Lung microvascular endothelial cell (primary cell): ENCODE results near the gene DENND5A. TPM values are rescaled to one million over a fixed set of nuclear protein-coding genes. Genes with fewer than 3 reads are reported as not detected.
"Not testable (repeated sequence)": the region's sequence is repeated elsewhere in the genome, so short reads cannot be mapped to it uniquely, and the experiment has no call there.

ENCODE experiments used
- DNase-seq, 2 donors: peaks; one replicate each; pipeline versions ENCODE4 v3.0.0 to v3.0.0-alpha.2; 2010; ENCODE audit warnings: low read depth in 2 of 2
- total RNA-seq: library from RNA; depleted of rRNA; stranded (reverse); fragments of >200 nt; gene quantifications from 2 replicates; pipeline ENCODE4 v1.2.1, GENCODE V29; 2014

Gene DENND5A
- total RNA-seq, 1 donor from 2014 or later, result 114 TPM

GRCh38 chr11:9266132-9266736 lies 1.1 kb upstream of the DENND5A start:
- DNase-seq, result no peak

DNA sequence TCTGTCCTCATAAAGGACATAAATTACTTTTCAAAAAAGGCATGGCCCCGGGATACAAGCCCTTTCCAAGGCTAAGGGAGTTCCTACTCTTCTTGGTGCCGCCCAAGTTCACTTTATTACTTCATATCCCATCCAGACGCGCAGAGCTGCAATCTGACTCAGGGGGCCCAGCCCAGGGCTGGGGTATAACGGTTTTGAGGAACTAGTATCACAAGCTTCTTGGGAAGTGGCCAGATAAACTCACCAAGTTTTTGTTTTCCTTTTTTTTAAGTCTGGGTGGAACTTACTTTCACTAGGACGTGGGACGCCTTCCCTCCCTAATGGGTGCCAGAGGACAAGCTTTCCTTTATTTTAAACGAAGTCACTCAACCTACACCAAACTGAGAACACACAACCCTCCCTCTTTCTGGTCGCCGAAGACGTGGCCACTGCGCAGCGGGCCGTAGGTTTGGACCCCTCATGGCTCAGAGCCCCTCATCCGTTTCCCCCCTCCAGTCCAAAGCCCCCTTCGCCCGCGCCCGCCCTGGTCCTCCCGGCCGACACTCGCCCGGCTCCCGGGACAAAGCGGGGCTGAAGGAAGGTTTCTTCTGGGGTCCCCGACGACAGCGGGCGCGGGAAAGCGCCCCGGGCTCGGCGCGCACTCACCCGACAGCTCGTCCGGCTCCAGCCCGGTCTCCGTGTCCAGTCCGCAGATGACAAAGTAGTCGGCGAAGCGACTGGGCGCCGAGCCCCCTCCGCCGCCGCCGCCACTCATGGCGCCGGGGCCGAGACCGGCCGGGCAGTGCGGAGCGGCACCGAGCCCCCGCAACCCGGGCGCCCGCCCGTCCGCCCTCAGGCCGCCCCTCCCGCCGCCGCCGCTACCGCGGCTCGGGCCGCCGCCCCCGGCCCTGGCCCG lies 587 bp downstream of the DENND5A start:
- peak; percentile 46 to 83 for DNase-seq

GRCh38 chr11:9263840-9264315 lies 1.3 kb downstream of the DENND5A start:
- peak in 1 of 2 donors; percentile 44 for DNase-seq

DNA sequence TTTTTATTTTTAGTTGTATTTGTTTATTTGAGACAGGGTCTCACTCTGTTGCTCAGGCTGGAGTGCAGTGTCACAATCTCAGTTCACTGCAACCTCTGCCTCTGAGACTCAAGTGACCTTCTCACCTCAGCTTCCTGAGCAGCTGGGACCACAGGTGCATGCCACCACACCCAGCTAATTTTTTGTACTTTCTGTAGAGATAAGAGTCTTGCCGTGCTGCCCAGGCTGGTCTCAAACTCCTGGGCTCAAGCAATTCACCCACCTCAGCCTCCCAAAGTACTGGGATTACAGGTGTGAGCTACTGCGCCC lies 4.4 kb downstream of the DENND5A start:
- peak in 1 of 2 donors; percentile 25 for DNase-seq

DNA sequence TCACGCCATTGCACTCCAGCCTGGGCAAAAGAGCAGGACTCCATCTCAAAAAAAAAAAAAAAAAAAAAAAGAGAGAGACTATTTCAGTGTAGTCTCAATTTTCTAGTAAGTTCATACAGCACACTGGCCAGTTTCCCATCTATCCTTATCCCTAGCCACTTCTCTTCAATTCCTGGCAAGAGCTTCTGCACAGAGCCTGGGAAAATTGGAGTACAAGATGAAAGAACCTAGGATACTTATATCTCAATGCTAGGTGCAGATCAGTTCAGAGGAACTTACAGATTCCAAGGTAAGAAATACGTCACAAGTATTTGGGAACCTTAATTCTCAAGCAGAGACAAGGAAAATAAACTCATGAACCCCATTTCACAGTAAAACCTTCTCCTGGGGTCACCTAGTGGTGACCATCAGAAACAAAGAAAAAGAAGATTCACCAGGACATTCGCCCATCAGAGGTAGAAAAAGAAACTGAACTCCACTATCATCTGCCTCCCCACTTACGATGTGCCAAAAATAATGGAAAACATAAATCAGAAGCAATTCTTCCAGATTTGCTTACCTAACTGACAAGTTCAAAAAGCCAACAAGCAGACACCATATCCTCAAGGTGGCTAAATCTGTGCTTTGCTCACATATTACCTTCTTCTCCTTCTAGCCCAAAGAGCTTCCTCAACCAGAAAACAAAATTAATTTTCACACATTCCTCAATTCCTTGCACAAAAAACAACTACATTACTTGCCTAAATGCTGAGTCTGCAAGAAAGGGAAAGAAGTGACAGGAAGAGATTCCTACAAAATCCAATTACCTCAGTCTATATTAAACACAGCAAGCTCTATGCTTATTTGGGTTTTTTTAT lies 4.9 kb downstream of the DENND5A start:
- DNase-seq, result peak; percentile 5 to 40

- not testable (repeated sequence) for DNase-seq
Measured at GRCh38 chr11:9258279-9258678, 6.9 kb downstream of the DENND5A start.

GRCh38 chr11:9254416-9254815 lies 10.7 kb downstream of the DENND5A start:
- no peak for DNase-seq

DNA sequence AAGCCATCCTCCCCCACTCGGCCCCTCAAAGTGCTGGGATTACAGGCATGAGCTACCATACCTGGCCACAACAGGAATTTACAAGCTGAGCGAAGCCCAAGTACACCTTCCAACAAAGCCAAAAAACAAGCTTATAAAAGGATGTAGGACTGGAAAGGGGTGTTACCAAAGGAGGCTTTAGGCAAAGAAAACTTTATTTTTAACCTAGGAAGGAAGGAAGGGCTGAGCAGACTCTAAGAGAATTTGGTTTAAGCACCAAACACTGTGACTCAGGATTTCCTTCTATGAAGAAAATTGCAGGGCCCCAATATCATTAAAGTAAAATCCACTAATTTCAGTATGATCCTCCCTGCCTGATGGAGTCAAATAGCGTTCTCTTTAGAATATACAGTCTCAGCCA lies 12.1 kb downstream of the DENND5A start:
- DNase-seq, result peak; percentile 15 to 72

GRCh38 chr11:9251311-9251710 lies 13.8 kb downstream of the DENND5A start:
- no peak for DNase-seq

DNA sequence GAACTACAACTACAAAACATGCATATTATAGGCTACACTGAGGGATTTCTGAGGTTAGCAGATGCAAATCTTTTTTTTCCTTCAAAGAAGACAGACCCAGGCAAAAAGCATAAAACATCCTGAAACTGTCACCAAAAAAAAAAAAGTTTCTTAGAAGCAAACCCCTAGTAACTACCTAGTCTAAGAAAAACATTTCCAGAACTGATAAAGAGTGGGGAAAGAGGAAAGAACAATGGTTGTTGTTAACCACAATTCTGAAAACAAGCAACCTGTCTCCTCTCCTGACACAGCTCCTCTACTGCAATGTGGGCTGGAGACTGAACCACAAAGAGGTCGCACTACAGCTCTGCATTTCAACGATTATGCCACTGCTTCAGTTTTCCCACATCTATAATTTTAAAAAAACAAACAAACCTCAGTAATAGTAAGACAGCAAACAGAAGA lies 15.0 kb downstream of the DENND5A start:
- peak; percentile 36 to 42 for DNase-seq

GRCh38 chr11:9249252-9249651 lies 15.9 kb downstream of the DENND5A start:
- DNase-seq, result no peak

DNA sequence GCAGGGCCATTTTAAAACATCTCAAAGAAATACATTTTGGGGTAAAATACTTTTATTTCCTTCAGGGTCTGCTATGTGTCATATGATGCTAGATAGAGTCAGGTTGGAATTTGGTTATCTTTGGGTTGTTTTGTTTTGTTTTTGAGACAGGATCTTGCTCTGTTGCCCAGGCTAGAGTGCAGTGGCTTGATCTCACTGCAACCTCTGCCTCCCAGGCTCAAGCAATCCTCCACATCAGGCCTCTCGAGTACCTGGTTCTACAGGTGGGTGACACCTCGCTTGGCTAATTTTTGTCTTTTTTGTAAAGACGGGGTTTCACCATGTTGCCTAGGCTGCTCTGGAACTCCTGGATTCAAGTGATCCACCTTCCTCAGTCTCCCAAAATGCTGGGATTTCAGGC lies 17.3 kb downstream of the DENND5A start:
- DNase-seq, result no peak

DNA sequence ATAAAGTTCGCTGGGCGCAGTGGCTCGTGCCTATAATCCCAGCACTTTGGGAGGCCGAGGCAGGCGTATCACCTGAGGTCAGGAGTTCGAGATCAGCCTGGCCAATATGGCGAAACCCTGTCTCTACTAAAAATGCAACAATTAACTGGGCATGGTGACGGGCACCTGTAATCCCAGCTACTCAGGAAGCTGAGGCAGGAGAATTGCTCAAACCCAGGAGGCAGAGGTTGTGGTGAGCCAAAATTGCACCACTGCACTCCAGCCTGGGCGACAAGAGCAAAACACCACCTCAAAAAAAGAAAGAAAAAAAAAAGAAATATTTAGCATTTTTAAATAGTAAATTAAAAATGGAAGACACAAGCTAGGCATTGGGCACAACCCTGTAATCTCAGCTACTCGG lies 28.9 kb downstream of the DENND5A start:
- DNase-seq, result not testable (repeated sequence)

DNA sequence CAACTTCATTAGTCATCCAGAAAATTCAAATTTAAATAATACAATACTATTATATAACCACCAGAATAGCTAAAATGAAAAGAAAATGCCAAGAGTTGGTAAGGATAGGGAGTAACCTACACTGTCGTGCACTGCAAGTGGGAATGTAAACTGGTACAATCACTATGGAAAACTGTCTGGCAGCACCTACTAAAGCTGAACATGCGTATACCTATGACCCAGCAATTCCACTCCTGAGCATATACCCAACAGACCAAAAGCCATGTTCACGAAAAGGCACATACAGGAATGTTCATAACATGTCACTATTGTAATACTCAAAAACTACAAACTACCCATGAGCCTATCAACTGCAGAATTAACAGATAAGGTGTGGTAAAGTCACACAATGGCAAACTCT lies 32.7 kb downstream of the DENND5A start:
- peak in 1 of 2 donors; percentile 45 for DNase-seq

GRCh38 chr11:9231848-9232177 lies 33.3 kb downstream of the DENND5A start:
- DNase-seq, result peak; percentile 69 to 74

- DNase-seq, result no peak
Measured at GRCh38 chr11:9230296-9230695, 34.9 kb downstream of the DENND5A start.

DNA sequence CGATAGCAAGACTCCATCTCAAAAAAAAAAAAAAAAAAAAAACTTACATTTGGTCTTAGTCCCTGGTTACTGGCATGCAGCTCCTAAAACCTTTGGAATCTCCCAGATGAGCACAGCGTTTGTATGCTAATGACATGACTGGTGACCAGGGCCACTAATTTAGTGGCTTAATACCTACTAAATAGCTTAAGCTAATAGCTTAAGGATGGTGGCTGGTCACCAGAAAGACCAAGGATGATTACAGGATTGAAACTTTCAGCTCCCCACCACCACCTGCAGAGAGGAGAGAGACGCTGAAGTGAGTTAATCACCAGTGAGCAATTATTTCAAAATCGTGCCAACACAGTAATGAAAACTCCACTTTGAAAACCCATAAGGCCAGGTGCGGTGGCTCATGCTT lies 37.1 kb downstream of the DENND5A start:
- DNase-seq, result no peak

- no peak for DNase-seq
Measured at GRCh38 chr11:9225748-9226298, 39.3 kb downstream of the DENND5A start.

DNA sequence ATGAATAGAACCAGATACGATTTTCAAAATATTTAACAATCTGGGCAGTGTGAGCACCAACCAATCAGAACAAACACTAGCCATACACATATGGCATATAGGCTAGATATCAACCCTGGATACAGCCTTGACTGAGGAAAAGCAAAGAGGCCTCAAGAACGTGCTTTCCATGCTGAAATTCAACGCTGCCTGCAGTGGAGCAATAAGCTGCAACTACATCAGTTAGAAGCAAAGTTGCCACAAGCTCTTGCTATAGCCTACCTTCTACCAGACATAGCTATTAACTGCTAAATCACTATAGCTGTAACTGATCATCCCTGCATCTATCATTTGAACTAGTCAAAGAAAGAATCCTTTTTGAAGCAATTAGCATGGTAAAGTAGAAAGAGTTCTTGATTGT lies 42.5 kb downstream of the DENND5A start:
- DNase-seq, result no peak

GRCh38 chr11:9220853-9221252 lies 44.3 kb downstream of the DENND5A start:
- DNase-seq, result not testable (repeated sequence)

DNA sequence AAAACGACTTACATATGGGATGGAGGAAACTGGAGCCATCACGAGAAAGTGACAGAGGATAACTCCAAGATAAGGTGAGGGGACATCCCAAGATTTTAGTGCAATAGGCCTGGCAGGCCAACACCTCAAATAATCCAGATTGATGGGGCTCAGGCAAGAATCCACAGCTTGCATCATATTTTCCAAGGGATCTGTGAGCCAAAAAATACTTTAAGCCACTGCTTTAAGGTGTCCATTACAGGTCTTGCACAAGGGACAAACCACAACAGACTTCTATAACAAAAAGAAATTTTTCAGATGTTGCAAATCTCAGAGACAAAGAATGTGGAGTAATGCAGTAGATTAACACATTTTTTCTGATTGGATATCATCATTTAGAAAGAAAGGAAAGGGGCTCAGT lies 45.6 kb downstream of the DENND5A start:
- peak in 1 of 2 donors; percentile 16 for DNase-seq

DNA sequence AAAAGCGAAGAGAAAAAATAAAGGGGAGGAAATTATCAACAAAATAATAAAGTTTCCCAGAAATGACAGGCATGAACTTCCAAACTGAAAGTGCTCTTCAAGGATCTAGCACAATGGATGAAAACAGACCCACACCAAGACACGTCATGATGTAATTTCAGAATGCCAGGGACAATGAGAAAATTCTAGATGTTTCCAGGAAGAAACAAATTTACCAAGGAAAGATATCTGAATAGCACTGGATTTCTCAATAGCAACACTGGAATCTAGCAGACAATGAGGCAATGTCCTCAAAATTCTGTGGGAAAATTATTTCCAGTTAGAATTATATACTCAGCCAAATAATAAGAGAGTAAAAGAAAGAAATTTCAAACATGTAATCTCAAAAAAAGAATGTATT lies 46.0 kb downstream of the DENND5A start:
- DNase-seq, result peak in 1 of 2 donors; percentile 69
